SKM-1 treated with dmso at 0.1 percent for 144 hours (cell line): Measurements from ENCODE around the gene ADARB2.

Experiments
- DNase-seq: peaks from one replicate; lab custom pipeline; 2025; ENCODE audit not compliant: unreplicated experiment; lab: John Stamatoyannopoulos, UW

The ADARB2 gene

DNA sequence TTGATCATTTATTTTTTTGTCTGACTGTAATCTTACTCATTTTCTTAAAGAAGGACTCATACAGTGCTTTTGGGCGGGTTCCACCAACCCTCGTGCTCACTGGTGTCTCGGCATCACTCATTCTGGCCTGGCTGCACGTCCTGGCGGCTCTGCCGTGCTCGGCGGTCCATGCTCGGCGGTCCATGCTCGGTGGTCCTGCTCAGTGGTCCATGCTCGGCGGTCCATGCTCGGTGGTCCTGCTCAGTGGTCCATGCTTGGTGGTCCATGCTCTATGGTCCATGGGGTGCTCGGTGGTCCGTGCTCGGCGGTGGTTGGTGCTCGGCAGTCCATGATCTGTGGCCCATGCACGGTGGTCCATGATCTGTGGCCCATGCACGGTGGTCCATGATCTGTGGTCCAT lies 608.7 kb downstream of the ADARB2 start:
- no peak for DNase-seq

DNA sequence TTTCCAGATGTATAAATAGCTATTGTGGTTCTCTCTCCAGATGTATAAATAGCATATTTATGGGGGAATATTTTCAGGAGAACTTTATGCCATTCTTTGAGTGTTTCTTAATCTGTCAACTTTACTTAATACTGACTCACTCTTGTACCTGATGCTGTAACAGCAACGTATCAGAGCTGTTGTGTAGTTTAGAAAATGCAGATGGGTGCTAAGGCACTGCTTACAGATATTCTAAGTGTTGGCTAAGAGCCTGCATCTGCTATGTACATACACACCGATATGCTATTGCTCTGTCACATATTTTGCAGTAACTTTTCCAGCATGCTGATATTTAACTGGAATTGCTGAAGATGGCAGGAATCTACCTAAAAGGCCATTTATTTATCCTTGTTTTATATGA lies 609.2 kb downstream of the ADARB2 start:
- no peak for DNase-seq

DNA sequence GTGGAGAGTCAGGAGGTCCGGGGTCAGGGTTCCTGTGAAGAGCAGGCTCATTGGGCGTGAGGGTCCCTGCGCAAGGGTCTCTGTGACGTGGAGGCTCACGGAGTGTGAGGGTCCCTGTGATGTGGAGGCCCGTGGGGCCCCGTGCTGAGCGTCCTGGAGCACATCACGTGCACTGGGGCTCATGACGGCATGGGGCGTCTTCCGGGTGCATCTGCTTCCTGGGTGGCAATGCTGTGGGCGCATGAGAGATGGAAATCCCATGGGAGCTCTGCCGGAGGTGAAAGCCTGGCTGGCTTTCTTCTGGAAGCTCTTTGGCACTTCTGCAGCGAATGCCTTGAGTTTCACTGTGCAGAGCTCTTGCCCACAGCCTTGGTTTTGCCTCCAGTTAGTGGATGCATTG lies 609.7 kb downstream of the ADARB2 start:
- DNase-seq: no peak
